HEK293 (cell line): ENCODE measurements around the gene VPS51.

Experiments
- REST ChIP-seq: fragments of 450-650 bp; formaldehyde crosslinking; IDR thresholded peaks from 2 replicates; pipeline ENCODE4 v1.5.1; 2016; ENCODE audit warnings: missing biosample characterization, missing genetic modification characterization
- TCF7L2 ChIP-seq: IDR thresholded peaks from 2 replicates; pipeline ENCODE4 v1.6.1; 2011; ENCODE audit warnings: low read depth, mild to moderate bottlenecking, inconsistent platforms, low read length, moderate library complexity, borderline replicate concordance
- ZEB2 ChIP-seq: fragments of 450-650 bp; formaldehyde crosslinking; IDR thresholded peaks from 2 replicates; pipeline ENCODE4 v1.5.1; 2016; ENCODE audit warnings: missing biosample characterization, missing genetic modification characterization
- ZNF24 ChIP-seq: fragments of 450-650 bp; formaldehyde crosslinking; IDR thresholded peaks from 2 replicates; pipeline ENCODE4 v1.5.1; 2016; ENCODE audit warnings: missing biosample characterization, missing genetic modification characterization
- ZNF274 ChIP-seq, 2 experiments: fragments of 200-500 bp in 1 of 2; fragments of 450-650 bp in 1 of 2; sonication (Bioruptor generic) in 1 of 2; formaldehyde crosslinking in 1 of 2; IDR thresholded peaks; 2 replicates each; pipeline versions ENCODE4 v1.5.1 to v1.6.1; 2014 to 2016; ENCODE audit warnings: borderline replicate concordance in 1 of 2, inconsistent platforms in 1 of 2, low read length in 1 of 2, missing biosample characterization in 1 of 2, missing genetic modification characterization in 1 of 2
- ZNF768 ChIP-seq: fragments of 450-650 bp; formaldehyde crosslinking; IDR thresholded peaks from 2 replicates; pipeline ENCODE4 v1.5.1; 2018; ENCODE audit warnings: missing biosample characterization, mild to moderate bottlenecking, missing genetic modification characterization
- TF ChIP-seq, protein P1 (sequence below): fragments of 450-650 bp; formaldehyde crosslinking; IDR thresholded peaks from 2 replicates; pipeline ENCODE4 v1.5.1; 2016; ENCODE audit warnings: missing biosample characterization, missing genetic modification characterization
- TF ChIP-seq, protein P2 (sequence below): fragments of 450-650 bp; formaldehyde crosslinking; conservative IDR thresholded peaks from 2 replicates; pipeline ENCODE4 v1.5.1; 2016; ENCODE audit warnings: low read depth, missing biosample characterization, missing genetic modification characterization
- TF ChIP-seq, protein P3 (sequence below): fragments of 450-650 bp; IDR thresholded peaks from 2 replicates; pipeline ENCODE4 v1.5.1; 2018; ENCODE audit warnings: missing biosample characterization, mild to moderate bottlenecking, missing genetic modification characterization

DNA sequence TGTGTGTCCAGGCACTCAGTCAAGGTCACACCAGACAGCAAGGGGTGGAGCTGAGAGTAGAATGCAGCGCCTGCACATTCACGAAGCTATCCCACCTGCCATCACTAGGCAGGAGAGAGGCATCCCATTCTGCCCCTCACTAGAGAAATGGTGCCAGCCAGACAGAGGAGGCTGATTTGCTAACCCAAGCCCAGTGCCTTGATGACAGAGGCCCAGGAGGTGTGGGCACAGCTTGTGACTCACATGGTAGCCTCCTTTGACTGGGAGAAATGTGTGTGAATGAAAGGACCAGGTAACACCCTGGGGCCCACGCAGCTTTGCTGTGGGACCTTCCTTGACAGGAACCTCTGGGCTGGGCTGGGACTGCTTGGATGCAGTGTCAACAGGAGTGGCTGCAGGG lies 32.5 kb upstream of the VPS51 start:
- TF ChIP-seq ZNF274 (IDR thresholded peaks at IDR 0.05; ENCODE audit: low read length) (no peak), ZNF274 (tag by site-specific recombination; IDR thresholded peaks at IDR 0.05; ENCODE audit: borderline replicate concordance) (no peak), ZNF24 (tag by site-specific recombination) (no peak), ZEB2 (no peak), ZNF768 (tag by site-specific recombination) (no peak), TCF7L2 (no peak), REST (tag by site-specific recombination) (no peak)
- TF ChIP-seq, protein P1, sequence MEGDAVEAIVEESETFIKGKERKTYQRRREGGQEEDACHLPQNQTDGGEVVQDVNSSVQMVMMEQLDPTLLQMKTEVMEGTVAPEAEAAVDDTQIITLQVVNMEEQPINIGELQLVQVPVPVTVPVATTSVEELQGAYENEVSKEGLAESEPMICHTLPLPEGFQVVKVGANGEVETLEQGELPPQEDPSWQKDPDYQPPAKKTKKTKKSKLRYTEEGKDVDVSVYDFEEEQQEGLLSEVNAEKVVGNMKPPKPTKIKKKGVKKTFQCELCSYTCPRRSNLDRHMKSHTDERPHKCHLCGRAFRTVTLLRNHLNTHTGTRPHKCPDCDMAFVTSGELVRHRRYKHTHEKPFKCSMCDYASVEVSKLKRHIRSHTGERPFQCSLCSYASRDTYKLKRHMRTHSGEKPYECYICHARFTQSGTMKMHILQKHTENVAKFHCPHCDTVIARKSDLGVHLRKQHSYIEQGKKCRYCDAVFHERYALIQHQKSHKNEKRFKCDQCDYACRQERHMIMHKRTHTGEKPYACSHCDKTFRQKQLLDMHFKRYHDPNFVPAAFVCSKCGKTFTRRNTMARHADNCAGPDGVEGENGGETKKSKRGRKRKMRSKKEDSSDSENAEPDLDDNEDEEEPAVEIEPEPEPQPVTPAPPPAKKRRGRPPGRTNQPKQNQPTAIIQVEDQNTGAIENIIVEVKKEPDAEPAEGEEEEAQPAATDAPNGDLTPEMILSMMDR, result no peak
- TF ChIP-seq, protein P2, sequence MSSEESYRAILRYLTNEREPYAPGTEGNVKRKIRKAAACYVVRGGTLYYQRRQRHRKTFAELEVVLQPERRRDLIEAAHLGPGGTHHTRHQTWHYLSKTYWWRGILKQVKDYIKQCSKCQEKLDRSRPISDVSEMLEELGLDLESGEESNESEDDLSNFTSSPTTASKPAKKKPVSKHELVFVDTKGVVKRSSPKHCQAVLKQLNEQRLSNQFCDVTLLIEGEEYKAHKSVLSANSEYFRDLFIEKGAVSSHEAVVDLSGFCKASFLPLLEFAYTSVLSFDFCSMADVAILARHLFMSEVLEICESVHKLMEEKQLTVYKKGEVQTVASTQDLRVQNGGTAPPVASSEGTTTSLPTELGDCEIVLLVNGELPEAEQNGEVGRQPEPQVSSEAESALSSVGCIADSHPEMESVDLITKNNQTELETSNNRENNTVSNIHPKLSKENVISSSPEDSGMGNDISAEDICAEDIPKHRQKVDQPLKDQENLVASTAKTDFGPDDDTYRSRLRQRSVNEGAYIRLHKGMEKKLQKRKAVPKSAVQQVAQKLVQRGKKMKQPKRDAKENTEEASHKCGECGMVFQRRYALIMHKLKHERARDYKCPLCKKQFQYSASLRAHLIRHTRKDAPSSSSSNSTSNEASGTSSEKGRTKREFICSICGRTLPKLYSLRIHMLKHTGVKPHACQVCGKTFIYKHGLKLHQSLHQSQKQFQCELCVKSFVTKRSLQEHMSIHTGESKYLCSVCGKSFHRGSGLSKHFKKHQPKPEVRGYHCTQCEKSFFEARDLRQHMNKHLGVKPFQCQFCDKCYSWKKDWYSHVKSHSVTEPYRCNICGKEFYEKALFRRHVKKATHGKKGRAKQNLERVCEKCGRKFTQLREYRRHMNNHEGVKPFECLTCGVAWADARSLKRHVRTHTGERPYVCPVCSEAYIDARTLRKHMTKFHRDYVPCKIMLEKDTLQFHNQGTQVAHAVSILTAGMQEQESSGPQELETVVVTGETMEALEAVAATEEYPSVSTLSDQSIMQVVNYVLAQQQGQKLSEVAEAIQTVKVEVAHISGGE (tag by site-specific recombination), result no peak
- TF ChIP-seq, protein P3, sequence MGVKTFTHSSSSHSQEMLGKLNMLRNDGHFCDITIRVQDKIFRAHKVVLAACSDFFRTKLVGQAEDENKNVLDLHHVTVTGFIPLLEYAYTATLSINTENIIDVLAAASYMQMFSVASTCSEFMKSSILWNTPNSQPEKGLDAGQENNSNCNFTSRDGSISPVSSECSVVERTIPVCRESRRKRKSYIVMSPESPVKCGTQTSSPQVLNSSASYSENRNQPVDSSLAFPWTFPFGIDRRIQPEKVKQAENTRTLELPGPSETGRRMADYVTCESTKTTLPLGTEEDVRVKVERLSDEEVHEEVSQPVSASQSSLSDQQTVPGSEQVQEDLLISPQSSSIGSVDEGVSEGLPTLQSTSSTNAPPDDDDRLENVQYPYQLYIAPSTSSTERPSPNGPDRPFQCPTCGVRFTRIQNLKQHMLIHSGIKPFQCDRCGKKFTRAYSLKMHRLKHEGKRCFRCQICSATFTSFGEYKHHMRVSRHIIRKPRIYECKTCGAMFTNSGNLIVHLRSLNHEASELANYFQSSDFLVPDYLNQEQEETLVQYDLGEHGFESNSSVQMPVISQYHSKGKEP (tag by site-specific recombination), result no peak
